GM18951 (cell line): ENCODE measurements around the gene ABCB10.
"Not testable (repeated sequence)": the region's sequence is repeated elsewhere in the genome, so short reads cannot be mapped to it uniquely, and the experiment has no call there.

Experiments used
- POLR2A ChIP-seq: IDR thresholded peaks from 4 replicates; pipeline ENCODE4 v1.6.1; 2011; ENCODE audit warnings: mild to moderate bottlenecking; ENCODE audit not compliant: insufficient read length, insufficient read depth; ENCODE audit errors: extremely low read depth
- in situ Hi-C: fragments of 300-500 bp; cut with MboI; formaldehyde crosslinking; loops from one replicate; pipeline ENCODE4 v1.12.0; 2022; ENCODE audit warnings: low sequenced_read_pairs, mixed read lengths, inconsistent platforms; ENCODE audit not compliant: unreplicated experiment

Gene ABCB10

DNA sequence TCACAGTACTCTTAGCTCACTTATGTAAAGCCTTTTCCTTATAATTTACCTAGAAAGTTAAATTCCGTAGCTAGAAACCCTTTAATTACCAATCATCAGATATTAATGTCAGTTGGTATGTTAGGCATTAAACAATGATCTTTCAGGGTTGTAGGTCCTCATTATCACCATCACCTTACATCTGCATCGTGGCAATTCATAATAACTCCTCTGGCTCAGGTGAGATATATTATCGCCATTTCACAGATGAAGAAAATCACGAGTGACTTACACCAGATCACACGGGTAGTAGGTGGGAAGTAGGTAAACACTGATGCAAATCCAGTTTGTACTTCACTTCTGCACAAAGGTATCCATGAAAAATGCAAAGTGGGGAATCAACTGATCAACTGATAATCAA, 51.0 kb downstream of the ABCB10 start:
- in situ Hi-C loops = no loop called here
- TF ChIP-seq POLR2A = no peak

DNA sequence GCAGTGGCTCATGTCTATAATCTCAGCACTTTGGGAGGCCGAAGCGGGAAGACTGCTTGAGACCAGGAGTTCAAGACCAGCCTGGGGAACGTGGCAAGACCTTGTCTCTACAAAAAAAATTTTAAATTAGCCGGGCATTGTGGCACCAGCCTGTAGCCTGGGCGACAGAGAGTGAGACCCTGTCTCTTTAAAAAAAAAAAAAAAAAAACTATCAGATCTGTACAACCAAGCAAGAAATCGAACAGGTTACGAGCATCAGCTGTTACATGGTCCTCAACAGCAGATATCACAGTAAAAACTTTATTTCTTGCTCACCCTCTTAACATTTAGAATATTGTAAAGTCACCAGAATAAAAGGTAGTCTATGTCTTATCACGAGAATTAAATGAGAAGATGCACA, 51.9 kb downstream of the ABCB10 start:
- TF ChIP-seq POLR2A = no peak
- in situ Hi-C loops = no loop called here

DNA sequence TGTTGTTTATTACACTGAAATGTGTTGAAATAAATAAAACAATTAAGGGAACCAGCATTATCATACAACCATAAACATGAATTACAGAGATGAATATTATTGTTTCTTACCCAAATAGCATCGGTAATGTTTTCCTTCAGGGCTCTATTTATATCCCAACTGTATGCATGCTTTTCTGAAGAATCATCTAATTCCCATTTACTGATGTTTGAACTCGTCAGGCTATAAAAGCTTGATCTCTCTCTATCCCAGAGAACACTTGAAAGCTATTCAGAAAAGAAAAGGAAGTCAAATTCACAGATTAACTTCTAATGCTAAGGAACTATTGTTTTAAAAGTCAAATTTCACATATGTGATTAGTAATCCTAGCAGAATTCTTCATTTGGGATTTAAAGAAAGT, 62.7 kb downstream of the ABCB10 start:
- in situ Hi-C loops = no loop called here
- TF ChIP-seq POLR2A = no peak

DNA sequence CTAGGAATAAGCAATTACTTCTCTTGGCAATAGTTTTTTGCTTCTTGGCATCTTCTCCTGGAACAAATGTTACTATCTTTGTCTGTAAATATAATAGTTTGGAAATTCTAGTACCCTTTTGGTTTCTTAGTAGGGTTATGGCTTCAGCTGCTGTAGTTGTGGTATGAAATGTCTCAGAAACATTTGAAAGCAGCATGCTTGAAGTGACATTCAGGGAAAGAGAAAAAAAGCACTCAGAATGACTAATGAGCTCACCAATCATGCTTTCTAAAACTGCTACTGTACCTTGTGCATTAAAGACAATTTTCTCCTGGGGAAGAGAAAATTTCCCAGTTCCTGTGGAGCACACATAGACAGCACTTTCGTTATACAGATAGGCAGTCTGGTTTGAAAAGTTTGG, 71.3 kb downstream of the ABCB10 start:
- no peak for TF ChIP-seq POLR2A
- in situ Hi-C loops = loop anchor here (10.0 kb wide), 1 partner anchor 222 kb away; no protein-coding TSS in a partner anchor

DNA sequence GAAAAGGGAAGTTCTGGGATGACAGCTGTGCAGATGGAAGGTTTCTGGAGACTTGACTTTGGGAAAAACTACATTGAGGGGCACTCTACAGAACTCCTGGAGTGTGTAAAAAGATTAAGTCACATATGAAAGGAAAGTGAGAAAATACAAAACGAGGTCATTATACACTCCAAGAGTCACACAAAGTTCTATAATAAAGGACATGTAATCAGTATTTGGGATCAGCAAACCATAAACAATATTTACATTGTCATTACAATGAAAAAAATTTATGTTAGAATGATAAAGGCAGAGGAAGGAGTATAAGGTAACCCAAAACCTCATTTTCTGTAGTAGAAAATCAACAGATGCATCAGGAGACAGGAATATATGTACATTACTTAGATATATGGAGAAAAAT, 73.2 kb downstream of the ABCB10 start:
- in situ Hi-C loops = loop anchor here (10.0 kb wide), 1 partner anchor 221 kb away; no protein-coding TSS in a partner anchor
- no peak for TF ChIP-seq POLR2A

DNA sequence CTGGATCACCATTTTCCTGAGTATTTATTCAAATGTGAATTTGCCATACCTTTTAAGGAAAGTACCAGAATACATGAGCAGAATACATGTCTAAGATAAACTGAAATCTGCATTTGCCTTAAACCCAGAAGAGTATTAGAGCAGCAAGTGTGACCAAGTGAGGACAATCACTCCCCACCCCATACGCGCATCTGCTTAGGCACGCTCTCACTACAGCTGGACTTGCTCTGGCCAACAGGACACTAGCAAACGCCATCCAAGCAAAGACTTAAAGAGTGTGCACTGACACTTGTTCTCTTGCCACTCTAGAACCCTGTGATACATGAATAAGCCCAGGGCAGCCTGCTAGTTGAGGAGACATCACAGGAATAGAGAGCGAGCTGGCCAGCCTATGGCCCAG, 76.0 kb downstream of the ABCB10 start:
- in situ Hi-C loops = loop anchor here (10.0 kb wide), 1 partner anchor 218 kb away; no protein-coding TSS in a partner anchor

DNA sequence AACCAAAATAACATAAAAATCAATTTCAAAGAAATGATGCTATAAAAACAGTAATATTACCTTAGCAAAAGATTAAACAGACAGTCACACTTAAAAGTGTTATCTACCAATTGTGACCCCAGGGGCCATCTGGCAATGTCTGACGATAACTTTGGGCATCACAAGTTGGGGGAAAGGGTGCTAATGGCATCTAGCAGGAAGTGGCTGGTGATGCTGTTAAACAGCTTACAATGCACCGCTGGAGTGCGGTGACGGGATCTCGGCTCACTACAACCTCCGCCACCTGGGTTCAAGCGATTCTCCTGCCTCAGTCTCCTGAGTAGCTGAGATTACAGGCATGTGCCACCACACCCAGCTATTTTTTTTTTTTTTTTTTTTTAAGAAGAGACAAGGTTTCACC, 78.0 kb downstream of the ABCB10 start:
- in situ Hi-C loops = loop anchor here (10.0 kb wide), 1 partner anchor 216 kb away; no protein-coding TSS in a partner anchor
- no peak for TF ChIP-seq POLR2A

More for the DNA sequence above, 76.0 kb downstream of the ABCB10 start:
- TF ChIP-seq POLR2A = no peak

DNA sequence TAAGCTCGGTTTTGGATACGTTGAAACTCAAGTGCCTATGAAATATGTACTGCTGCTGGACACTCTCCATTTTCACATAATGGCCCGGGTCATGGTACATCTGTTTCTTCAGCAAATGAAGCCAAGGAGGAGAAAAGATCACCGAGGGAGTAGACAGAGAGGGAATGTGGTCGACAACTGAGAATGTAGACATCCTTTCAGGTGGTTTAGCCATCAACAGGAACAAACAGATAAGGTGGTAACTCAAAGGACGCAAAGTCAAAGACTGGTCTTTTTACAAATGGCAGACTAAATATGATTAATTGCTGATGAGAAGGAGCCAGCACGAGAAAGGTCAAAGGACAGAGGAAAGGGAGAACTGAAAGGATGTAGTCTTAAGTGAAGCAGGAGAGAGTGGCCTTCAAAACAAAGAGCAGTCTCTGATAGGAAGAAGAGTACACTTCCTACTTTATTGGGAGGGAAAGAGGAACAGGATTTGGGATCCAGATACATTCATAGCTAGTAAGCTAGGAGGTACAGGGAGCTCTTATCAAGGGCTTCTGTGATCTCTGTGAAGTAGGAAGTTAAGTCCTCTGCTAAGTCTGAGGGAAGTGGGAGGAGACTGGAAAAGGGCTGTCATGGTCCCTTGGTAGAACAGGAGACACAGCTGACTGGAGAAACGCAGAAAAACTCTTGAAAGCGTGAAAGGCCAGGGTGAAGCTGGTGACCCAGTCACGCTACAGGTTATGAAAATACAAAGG, 78.7 kb downstream of the ABCB10 start:
- TF ChIP-seq POLR2A = no peak
- in situ Hi-C loops = loop anchor here (10.0 kb wide), 1 partner anchor 215 kb away; no protein-coding TSS in a partner anchor

DNA sequence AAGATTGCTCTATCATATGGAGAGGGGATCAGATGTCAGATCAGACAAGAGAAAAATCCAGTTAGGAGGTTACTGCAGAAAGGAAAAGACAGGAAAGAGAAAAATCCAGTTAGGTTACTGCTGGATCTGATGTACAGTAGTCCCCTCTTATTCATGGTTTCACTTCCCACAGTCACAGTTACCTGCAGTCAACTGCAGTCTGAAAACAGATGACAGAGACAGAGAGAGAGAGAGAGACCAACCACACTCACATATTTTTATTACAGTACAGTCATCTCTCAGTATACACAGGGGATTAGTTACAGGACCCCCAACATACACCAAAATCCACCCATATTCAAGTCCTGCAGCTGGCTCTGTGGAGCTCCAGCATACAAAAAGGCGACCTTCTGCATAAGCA, 79.7 kb downstream of the ABCB10 start:
- in situ Hi-C loops = no loop called here
- TF ChIP-seq POLR2A = no peak

DNA sequence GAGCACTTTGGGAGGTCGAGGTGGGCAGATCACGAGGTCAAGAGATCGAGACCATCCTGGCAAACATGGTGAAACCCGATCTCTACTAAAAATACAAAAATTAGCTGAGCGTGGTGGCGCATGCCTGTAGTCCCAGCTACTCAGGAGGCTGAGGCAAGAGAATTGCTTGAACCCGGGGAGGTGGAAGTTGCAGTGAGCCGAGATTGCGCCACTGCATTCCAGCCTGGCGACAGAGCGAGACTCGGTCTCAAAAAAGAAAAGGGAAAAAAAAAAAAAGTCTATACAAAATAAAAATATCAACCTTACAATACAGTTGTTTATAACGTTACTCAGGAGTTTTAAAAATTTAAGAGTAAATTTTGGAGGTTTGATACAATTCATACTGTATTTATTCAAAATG, 82.6 kb downstream of the ABCB10 start:
- in situ Hi-C loops = not testable (repeated sequence)

DNA sequence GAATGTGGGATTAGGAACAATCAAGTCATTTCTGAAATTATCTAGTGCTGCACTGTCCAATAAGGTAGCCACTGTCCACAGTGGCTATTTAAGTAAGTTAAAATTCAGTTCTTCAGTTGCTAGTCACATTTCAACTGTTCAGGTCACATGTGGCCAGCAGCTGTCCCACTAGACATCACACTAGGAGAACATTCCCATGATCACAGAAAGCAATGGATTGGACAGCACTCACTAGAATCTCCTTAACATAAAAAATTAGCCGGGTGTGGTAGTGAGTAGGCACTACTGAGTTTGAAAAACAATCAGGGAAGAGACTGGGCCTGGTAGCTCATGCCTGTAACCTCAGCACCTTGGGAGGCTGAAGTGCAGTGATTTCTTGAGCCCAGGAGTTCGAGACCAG, 84.0 kb downstream of the ABCB10 start:
- no peak for TF ChIP-seq POLR2A
- in situ Hi-C loops = no loop called here

DNA sequence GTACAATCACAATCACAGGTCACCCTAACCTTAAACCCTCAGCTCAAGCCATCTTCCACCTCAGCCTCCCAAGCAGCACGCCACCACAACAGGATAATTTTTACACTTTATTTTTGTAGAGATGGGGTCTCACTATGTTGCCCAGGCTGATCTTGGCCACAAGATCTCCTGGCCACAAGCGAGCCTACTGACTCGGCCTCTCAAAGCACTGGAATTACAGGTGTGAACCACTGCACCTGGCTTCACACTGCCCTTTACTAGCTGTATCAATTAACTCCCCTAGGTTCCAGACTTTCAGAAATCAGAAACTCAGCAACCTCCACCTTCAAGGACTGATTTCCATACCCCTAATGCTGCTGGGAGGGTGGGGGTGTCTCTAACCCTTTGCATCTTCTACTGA, 87.3 kb downstream of the ABCB10 start:
- TF ChIP-seq POLR2A = no peak
- in situ Hi-C loops = no loop called here

DNA sequence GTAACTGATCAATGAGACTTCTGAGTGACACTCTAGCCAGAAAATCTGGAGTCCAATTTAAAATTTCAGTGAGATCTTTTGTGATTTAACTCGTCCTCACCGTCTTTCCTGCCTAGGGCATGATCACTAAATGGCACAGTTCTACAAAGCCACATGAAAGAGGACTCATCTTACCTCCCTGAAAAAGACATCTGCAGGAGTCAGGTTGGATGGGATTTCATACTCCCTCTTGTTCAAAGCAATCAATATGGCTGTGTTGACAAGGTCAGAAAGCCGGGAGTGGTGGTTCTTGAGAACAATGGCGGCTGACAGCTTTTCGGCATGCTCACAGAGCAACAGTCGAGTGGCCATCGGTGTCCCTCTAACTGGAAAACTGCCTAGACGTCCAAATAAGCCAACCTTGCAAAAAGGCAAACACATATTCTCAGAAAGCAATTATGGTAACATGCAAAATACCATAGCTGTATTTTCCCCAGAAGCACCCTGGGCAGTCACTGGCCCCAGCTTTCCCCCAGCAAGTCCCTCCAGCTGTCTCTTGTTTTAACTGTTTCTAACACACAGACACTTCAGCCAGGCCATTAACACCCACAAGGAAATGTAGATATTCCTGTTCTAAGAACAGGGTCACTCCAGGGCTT, 88.0 kb downstream of the ABCB10 start:
- no peak for TF ChIP-seq POLR2A
- in situ Hi-C loops = no loop called here

DNA sequence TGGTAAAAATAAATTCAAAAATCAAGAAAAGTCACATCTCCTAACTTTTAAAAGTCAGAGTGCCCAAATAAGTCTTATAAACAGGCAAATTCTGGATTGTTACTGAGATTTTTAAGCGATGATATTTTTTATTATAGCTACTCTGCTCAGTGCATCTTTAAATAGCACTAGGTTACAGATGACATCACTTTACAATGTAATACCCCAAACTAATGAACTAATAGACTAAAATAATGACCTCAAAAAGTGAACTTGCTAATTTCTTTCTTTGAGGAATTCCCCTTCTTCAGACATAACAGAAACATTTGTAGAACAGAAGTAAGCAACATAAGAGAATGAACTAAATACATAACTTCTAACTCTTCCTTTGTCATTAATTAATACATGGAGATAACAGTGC, 91.6 kb downstream of the ABCB10 start:
- TF ChIP-seq POLR2A = no peak
- in situ Hi-C loops = no loop called here
